Measurements from ENCODE around the gene BSCL2. TPM values are rescaled to one million over a fixed set of nuclear protein-coding genes. Genes with fewer than 3 reads are reported as not detected.

BSCL2 gene
- total RNA-seq, 1 experiment from 2014 or later = 97.2 TPM

- H3K27ac Mint-ChIP-seq = peak within 1 kb of the TSS; percentile 98
- H3K9me3 Mint-ChIP-seq = no peaks in the 10 kb centered on the region
- peak within 1 kb of the TSS; percentile 98 for H3K4me3 Mint-ChIP-seq
- H3K27me3 Mint-ChIP-seq (ENCODE audit: low read depth) = no peaks in the 10 kb centered on the region
- H3K4me1 Mint-ChIP-seq = peaks cover 24% of the 10 kb centered on the region
- DNase-seq (ENCODE audit: low spot score) (peak; percentile 87), ATAC-seq (peak; percentile 69)
- CTCF ChIA-PET = interaction anchor here (0.5 to 1.9 kb wide), 21 partner anchors 8 to 277 kb away, joined by 3 to 13 read pairs (median 4); partner anchors contain the start of genes BSCL2, EML3, GNG3 and HNRNPUL2
- H3K36me3 Mint-ChIP-seq = peaks cover 33% of the 10 kb centered on the region
- POLR2A ChIA-PET = interaction anchor here (0.5 to 2.8 kb wide), 23 partner anchors 11 to 279 kb away, joined by 3 to 35 read pairs (median 4); partner anchors contain the start of genes B3GAT3, BSCL2, GANAB and GNG3
- TF ChIP-seq USF1 (CRISPR knock-in tag; IDR thresholded peaks at IDR 0.05) = peak; percentile 3
- peak; percentile 82 for TF ChIP-seq FOXK1 (CRISPR knock-in tag; IDR thresholded peaks at IDR 0.05)
- TF ChIP-seq ZBTB21 (CRISPR knock-in tag; IDR thresholded peaks at IDR 0.05; ENCODE audit: borderline replicate concordance) = peak; percentile 68; the same call in 1 of the 2 replicates
- TF ChIP-seq USF2 (CRISPR knock-in tag; IDR thresholded peaks at IDR 0.05) = peak; percentile 52
- no peak for TF ChIP-seq TEAD1 (CRISPR knock-in tag; IDR thresholded peaks at IDR 0.05)
- no peak for TF ChIP-seq ZNF138 (CRISPR knock-in tag; conservative IDR thresholded peaks at IDR 0.05)
- no peak for TF ChIP-seq ZNF121 (CRISPR knock-in tag; IDR thresholded peaks at IDR 0.05)
- TF ChIP-seq ZNF512 (CRISPR knock-in tag; IDR thresholded peaks at IDR 0.05; ENCODE audit: borderline replicate concordance) = no peak
- no peak for TF ChIP-seq ATF1 (CRISPR knock-in tag; IDR thresholded peaks at IDR 0.05)
- TF ChIP-seq ATF3 (CRISPR knock-in tag; conservative IDR thresholded peaks at IDR 0.05) = no peak
- TF ChIP-seq MAX (CRISPR knock-in tag; IDR thresholded peaks at IDR 0.05) = peak; percentile 79
- TF ChIP-seq NFE2L1 (CRISPR knock-in tag; IDR thresholded peaks at IDR 0.05) = 0 out of 2 replicates have a peak, but pooled peaks have one; percentile 7
- no peak for TF ChIP-seq NFATC4 (CRISPR knock-in tag; IDR thresholded peaks at IDR 0.05)
- no peak; the same call in 1 of the 2 replicates for TF ChIP-seq TEAD4 (CRISPR knock-in tag; IDR thresholded peaks at IDR 0.05)
- TF ChIP-seq SP1 (CRISPR knock-in tag; conservative IDR thresholded peaks at IDR 0.05) = peak; percentile 73
- no peak for TF ChIP-seq ZNF219 (CRISPR knock-in tag; IDR thresholded peaks at IDR 0.05; ENCODE audit: borderline replicate concordance)
- TF ChIP-seq ARID4B (CRISPR knock-in tag; IDR thresholded peaks at IDR 0.05; ENCODE audit: borderline replicate concordance) = 0 out of 2 replicates have a peak, but pooled peaks have one; percentile 22
- no peak for TF ChIP-seq CTCF (IDR thresholded peaks at IDR 0.05)
- peak; percentile 67 for TF ChIP-seq ETV6 (CRISPR knock-in tag; IDR thresholded peaks at IDR 0.05)
- no peak for TF ChIP-seq NFYB (CRISPR knock-in tag; conservative IDR thresholded peaks at IDR 0.05; ENCODE audit: low read depth)
- TF ChIP-seq E2F1 (CRISPR knock-in tag; IDR thresholded peaks at IDR 0.05) = peak; percentile 64; the same call in 1 of the 2 replicates
- no peak; the same call in 1 of the 2 replicates for TF ChIP-seq GABPB1 (CRISPR knock-in tag; IDR thresholded peaks at IDR 0.05)
- peak; percentile 72; the same call in 1 of the 2 replicates for TF ChIP-seq KAT7 (CRISPR knock-in tag; IDR thresholded peaks at IDR 0.05; ENCODE audit: borderline replicate concordance)
- TF ChIP-seq ZMAT4 (CRISPR knock-in tag; IDR thresholded peaks at IDR 0.05) = no peak
Measured at GRCh38 chr11:62671608-62672389, 35.4 kb downstream of the BSCL2 start, which contains the start of the genes LBHD1 and UQCC3. Gene LBHD1 (minus strand): TSS chr11:62672267. CDS start chr11:62670031, 2,236 bp downstream. Gene UQCC3 (plus strand): TSS chr11:62671673. CDS start chr11:62671746, 73 bp downstream.
